ENCODE measurements around the gene RAP1GDS1. TPM values are rescaled to one million over a fixed set of nuclear protein-coding genes. Genes with fewer than 3 reads are reported as not detected.
A peak's percentile ranks its signal among the peaks of the same experiment; 100 is the strongest.
"Not testable (repeated sequence)": the region's sequence is repeated elsewhere in the genome, so short reads cannot be mapped to it uniquely, and the experiment has no call there.

RAP1GDS1 gene
- total RNA-seq, 2 donors from 2014 or later: 41.0 to 47.0 TPM

- DNase-seq: peak in 1 of 3 donors; percentile 23
Observed at GRCh38 chr4:98261405-98262291, 464 bp downstream of the RAP1GDS1 start.

DNA sequence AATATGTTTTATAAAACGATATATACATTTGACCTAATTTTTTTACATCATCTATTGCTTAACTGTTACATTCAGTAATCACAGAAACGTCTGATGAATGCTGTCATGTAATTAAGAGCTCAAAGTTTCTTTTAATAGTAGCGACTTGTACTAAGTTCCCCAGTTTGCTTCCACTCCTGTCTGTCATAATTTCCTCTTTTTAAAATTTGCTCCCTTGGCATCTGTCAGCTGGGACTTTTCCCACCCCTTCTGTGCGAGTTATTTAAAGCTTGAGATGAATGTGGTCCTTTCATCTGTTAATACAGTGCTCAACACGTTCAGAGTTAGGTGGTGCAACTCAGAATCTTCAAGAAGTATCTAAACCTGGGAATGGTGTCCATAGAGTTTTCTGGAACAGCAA lies 1.2 kb downstream of the RAP1GDS1 start:
- Mint-ChIP-seq H3K27me3 (no peaks in the 10 kb centered on the region), H3K4me1 (peaks cover 50% of the 10 kb centered on the region), H3K36me3 (ENCODE audit: low read depth) (peaks cover 2% of the 10 kb centered on the region), H3K4me3 (peak overlapping the region; percentile 98), H3K27ac (peak overlapping the region; percentile 96)
- no peaks in the 10 kb centered on the region for H3K9me3 ChIP-seq (ENCODE audit: control insufficient read depth, low read length, poor library complexity, severe bottlenecking)
- no peak for DNase-seq
- ATAC-seq: no peak

More at GRCh38 chr4:98261405-98262291, 464 bp downstream of the RAP1GDS1 start:
- Mint-ChIP-seq H3K4me1 (peaks cover 50% of the 10 kb centered on the region), H3K27ac (peak overlapping the region; percentile 96), H3K27me3 (no peaks in the 10 kb centered on the region), H3K4me3 (peak overlapping the region; percentile 98), H3K36me3 (ENCODE audit: low read depth) (peaks cover 2% of the 10 kb centered on the region)
- H3K9me3 ChIP-seq (ENCODE audit: control insufficient read depth, low read length, poor library complexity, severe bottlenecking): no peaks in the 10 kb centered on the region
- ATAC-seq: peak; percentile 74

DNA sequence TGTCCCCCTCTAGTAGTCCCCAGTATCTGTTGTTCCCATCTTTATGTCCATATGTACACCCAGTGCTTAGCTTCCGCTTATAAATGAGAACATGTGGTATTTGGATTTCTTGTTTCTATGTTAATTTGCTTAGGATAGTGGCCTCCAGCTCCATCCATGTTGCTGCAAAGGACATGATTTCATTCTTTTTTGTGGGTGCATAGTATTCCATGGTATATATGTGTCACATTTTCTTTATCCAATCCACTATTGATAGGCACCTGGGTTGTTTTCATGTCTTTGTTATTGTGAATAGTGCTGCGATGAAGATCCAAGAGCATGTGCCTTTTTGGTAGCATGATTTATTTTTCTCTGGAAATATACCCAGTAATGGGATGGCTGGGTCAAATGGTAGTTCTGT lies 6.3 kb downstream of the RAP1GDS1 start:
- H3K9me3 ChIP-seq (ENCODE audit: control insufficient read depth, low read length, poor library complexity, severe bottlenecking): no peaks in the 10 kb centered on the region
- Mint-ChIP-seq H3K27ac (no peak overlapping the region), H3K4me3 (no peak overlapping the region), H3K4me1 (peaks cover 38% of the 10 kb centered on the region), H3K27me3 (no peaks in the 10 kb centered on the region), H3K36me3 (ENCODE audit: low read depth) (peaks cover 2% of the 10 kb centered on the region)
- no peak for ATAC-seq
- no peak for DNase-seq

GRCh38 chr4:98275145-98275544 lies 14.0 kb downstream of the RAP1GDS1 start:
- no peaks in the 10 kb centered on the region for H3K27me3 Mint-ChIP-seq
- H3K9me3 ChIP-seq (ENCODE audit: control insufficient read depth, low read length, poor library complexity, severe bottlenecking): no peaks in the 10 kb centered on the region
- no peak for ATAC-seq
- H3K4me3 Mint-ChIP-seq: no peak overlapping the region
- H3K27ac Mint-ChIP-seq: no peak overlapping the region
- H3K4me1 Mint-ChIP-seq: peaks cover 26% of the 10 kb centered on the region
- DNase-seq: no peak
- peaks cover 3% of the 10 kb centered on the region for H3K36me3 Mint-ChIP-seq (ENCODE audit: low read depth)

GRCh38 chr4:98283219-98284189 lies 22.3 kb downstream of the RAP1GDS1 start:
- Mint-ChIP-seq H3K27me3 (no peaks in the 10 kb centered on the region), H3K27ac (peak overlapping the region; percentile 60), H3K36me3 (ENCODE audit: low read depth) (no peaks in the 10 kb centered on the region), H3K4me1 (peaks cover 25% of the 10 kb centered on the region), H3K4me3 (peak overlapping the region; percentile 5)
- ATAC-seq (no peak), DNase-seq (no peak)
- no peaks in the 10 kb centered on the region for H3K9me3 ChIP-seq (ENCODE audit: control insufficient read depth, low read length, poor library complexity, severe bottlenecking)

DNA sequence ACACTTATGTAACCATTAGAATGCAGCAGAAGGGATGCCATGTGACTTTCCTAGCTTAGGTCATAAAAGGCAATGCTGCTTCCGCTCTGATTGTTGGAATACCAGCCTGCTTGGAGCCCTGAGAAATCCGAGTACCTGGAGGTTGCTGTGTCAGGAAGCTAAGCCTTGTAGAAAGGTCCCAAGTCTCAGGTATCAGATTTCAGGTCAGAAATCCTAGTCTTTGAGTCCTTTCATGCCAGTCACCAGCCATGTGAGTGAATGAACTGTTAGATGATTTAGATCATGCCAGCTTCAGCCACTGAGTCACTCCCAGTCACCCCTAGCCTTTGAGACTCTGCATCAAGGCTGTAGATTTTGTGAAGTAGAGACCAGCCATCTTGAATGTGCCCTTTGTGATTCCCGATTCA lies 23.5 kb downstream of the RAP1GDS1 start:
- ATAC-seq (no peak), DNase-seq (no peak)
- peaks cover 32% of the 10 kb centered on the region for H3K4me1 Mint-ChIP-seq
- no peak overlapping the region for H3K27ac Mint-ChIP-seq
- no peaks in the 10 kb centered on the region for H3K36me3 Mint-ChIP-seq (ENCODE audit: low read depth)
- no peaks in the 10 kb centered on the region for H3K27me3 Mint-ChIP-seq
- no peak overlapping the region for H3K4me3 Mint-ChIP-seq
- H3K9me3 ChIP-seq (ENCODE audit: control insufficient read depth, low read length, poor library complexity, severe bottlenecking): no peaks in the 10 kb centered on the region

- no peaks in the 10 kb centered on the region for H3K27me3 Mint-ChIP-seq
- DNase-seq: no peak
- H3K4me1 Mint-ChIP-seq: peaks cover 35% of the 10 kb centered on the region
- no peaks in the 10 kb centered on the region for H3K36me3 Mint-ChIP-seq (ENCODE audit: low read depth)
- H3K4me3 Mint-ChIP-seq: no peak overlapping the region
- H3K9me3 ChIP-seq (ENCODE audit: control insufficient read depth, low read length, poor library complexity, severe bottlenecking): no peaks in the 10 kb centered on the region
- no peak overlapping the region for H3K27ac Mint-ChIP-seq
- no peak for ATAC-seq
Observed at GRCh38 chr4:98285676-98286075, 24.5 kb downstream of the RAP1GDS1 start.

- Mint-ChIP-seq H3K4me1 (peaks cover 32% of the 10 kb centered on the region), H3K27me3 (no peaks in the 10 kb centered on the region), H3K27ac (no peak overlapping the region), H3K36me3 (ENCODE audit: low read depth) (no peaks in the 10 kb centered on the region), H3K4me3 (no peak overlapping the region)
- no peak for DNase-seq
- no peaks in the 10 kb centered on the region for H3K9me3 ChIP-seq (ENCODE audit: control insufficient read depth, low read length, poor library complexity, severe bottlenecking)
- ATAC-seq: no peak
Observed at GRCh38 chr4:98287328-98287727, 26.1 kb downstream of the RAP1GDS1 start.

DNA sequence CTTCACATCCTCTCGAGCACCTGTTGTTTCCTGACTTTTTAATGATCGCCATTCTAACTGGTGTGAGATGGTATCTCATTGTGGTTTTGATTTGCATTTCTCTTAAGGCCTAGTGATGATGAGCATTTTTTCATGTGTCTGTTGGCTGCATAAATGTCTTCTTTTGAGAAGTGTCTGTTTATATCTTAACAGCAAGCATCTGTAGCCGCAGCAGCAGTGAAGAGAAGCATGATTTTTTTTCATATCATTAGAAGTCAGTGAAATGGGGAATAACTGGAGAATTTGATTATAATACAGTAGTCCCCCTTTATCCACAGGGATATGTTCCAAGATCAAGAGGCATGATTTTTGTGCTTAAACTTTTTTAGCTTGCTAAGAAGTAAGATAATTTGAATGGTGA lies 27.5 kb downstream of the RAP1GDS1 start:
- H3K9me3 ChIP-seq (ENCODE audit: control insufficient read depth, low read length, poor library complexity, severe bottlenecking); DNase-seq; H3K27me3 Mint-ChIP-seq; H3K36me3 Mint-ChIP-seq (ENCODE audit: low read depth); ATAC-seq: not testable (repeated sequence)
- Mint-ChIP-seq H3K27ac (peak overlapping the region; percentile 86), H3K4me1 (peaks cover 23% of the 10 kb centered on the region), H3K4me3 (peak overlapping the region; percentile 64)

DNA sequence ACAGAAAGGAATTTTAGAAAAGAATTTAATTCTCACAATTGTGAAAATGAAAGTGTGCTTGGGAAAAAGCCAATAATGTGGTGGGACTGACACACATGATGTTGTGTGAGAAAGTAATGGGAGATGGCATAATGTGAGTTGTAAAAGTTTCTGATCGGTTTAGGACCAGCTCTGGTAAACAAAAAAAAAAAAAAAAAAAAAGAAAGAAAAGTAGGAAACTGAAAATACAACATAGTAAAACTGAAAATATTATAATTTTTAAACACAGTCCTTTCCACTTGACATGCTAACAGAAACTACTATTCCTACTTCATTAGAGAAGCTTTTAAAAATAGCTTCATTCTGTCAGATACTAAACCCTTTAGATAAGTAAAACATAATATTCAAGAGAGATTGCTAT lies 28.2 kb downstream of the RAP1GDS1 start:
- Mint-ChIP-seq H3K27ac (peak overlapping the region; percentile 86), H3K27me3 (no peaks in the 10 kb centered on the region), H3K4me1 (peaks cover 23% of the 10 kb centered on the region), H3K36me3 (ENCODE audit: low read depth) (no peaks in the 10 kb centered on the region), H3K4me3 (no peak overlapping the region)
- no peak for DNase-seq
- H3K9me3 ChIP-seq (ENCODE audit: control insufficient read depth, low read length, poor library complexity, severe bottlenecking): no peaks in the 10 kb centered on the region
- ATAC-seq: no peak

- DNase-seq (no peak), ATAC-seq (no peak)
- Mint-ChIP-seq H3K4me3 (no peak overlapping the region), H3K27me3 (no peaks in the 10 kb centered on the region), H3K4me1 (peaks cover 21% of the 10 kb centered on the region), H3K36me3 (ENCODE audit: low read depth) (no peaks in the 10 kb centered on the region), H3K27ac (peak overlapping the region; percentile 86)
- H3K9me3 ChIP-seq (ENCODE audit: control insufficient read depth, low read length, poor library complexity, severe bottlenecking): no peaks in the 10 kb centered on the region
Observed at GRCh38 chr4:98290511-98290910, 29.3 kb downstream of the RAP1GDS1 start.

DNA sequence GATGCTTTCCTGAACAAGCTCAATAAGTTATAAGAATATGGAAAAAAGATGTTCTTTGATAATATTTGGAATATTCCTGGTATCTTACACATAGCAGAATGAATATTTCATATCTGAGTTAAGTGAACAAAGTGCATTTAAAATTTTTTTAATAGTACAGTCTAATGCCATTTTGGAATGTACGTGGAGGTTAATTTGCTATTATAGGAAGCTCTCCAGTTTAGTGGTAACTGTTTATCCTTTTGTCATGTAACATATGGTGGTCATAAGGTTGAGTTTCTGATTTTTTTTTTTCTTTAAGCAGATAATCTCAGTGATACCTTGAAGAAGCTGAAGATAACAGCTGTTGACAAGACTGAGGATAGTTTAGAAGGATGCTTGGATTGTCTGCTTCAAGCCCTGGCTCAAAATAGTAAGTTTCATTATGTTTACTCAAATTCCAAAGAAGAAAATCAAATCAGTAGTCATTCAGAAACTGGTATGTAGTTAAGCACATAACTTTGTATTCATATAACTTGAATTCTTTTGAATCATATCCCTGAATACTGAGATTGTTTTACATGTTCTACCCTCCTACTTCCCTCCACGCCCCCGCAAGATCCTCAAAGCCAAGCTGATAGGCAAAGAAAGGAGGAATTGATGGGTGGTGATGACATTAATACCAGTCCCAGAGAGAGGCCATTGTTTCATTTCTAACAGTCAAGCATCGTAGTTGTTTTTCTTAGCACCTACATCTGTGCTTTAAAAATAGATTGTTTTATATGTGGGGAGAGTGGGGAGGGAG lies 32.1 kb downstream of the RAP1GDS1 start:
- DNase-seq: no peak
- Mint-ChIP-seq H3K27ac (peak overlapping the region; percentile 14), H3K27me3 (no peaks in the 10 kb centered on the region), H3K36me3 (ENCODE audit: low read depth) (peaks cover 3% of the 10 kb centered on the region), H3K4me3 (no peak overlapping the region), H3K4me1 (peaks cover 25% of the 10 kb centered on the region)
- ATAC-seq: no peak
- H3K9me3 ChIP-seq (ENCODE audit: control insufficient read depth, low read length, poor library complexity, severe bottlenecking): no peaks in the 10 kb centered on the region
